SK-N-SH treated with all-trans-retinoic acid at 6 μM for 48 hours (cell line): ENCODE data around the gene DCPS.

Source experiments
- CSRNP3 ChIP-seq: fragments of 250-450 bp; sonication (Bioruptor Pico); IDR thresholded peaks from 2 replicates; pipeline ENCODE4 v1.5.1; 2021; ENCODE audit warnings: mild to moderate bottlenecking, moderate library complexity
- ESRRG ChIP-seq: fragments of 250-450 bp; sonication (Bioruptor Pico); IDR thresholded peaks from 2 replicates; pipeline ENCODE4 v1.6.1; 2021; ENCODE audit warnings: mild to moderate bottlenecking
- OSR1 ChIP-seq: fragments of 250-450 bp; sonication (Bioruptor Pico); IDR thresholded peaks from 2 replicates; pipeline ENCODE4 v1.8.0; 2022; ENCODE audit warnings: moderate library complexity, mild to moderate bottlenecking, inconsistent platforms
- PPARA ChIP-seq: fragments of 250-450 bp; sonication (Bioruptor Pico); IDR thresholded peaks from 2 replicates; pipeline ENCODE4 v1.5.0; 2020; ENCODE audit warnings: mild to moderate bottlenecking, borderline replicate concordance
- RARB ChIP-seq: fragments of 250-450 bp; sonication (Bioruptor Pico); IDR thresholded peaks from 2 replicates; pipeline ENCODE4 v1.8.0; 2021; ENCODE audit warnings: mild to moderate bottlenecking, moderate library complexity
- TCF4 ChIP-seq: fragments of 250-450 bp; sonication (Bioruptor Pico); IDR thresholded peaks from 2 replicates; pipeline ENCODE4 v1.8.0; 2021; ENCODE audit warnings: mild to moderate bottlenecking, moderate library complexity, borderline replicate concordance
- TOX ChIP-seq: fragments of 250-450 bp; sonication (Bioruptor Pico); IDR thresholded peaks from 2 replicates; pipeline ENCODE4 v1.8.0; 2021; ENCODE audit warnings: mild to moderate bottlenecking, moderate library complexity, borderline replicate concordance
- ZC3H10 ChIP-seq: fragments of 250-450 bp; sonication (Bioruptor Pico); IDR thresholded peaks from 2 replicates; pipeline ENCODE4 v1.5.1; 2021; ENCODE audit warnings: mild to moderate bottlenecking, moderate library complexity
- ZFP3 ChIP-seq: fragments of 250-450 bp; sonication (Bioruptor Pico); IDR thresholded peaks from 2 replicates; pipeline ENCODE4 v1.5.0; 2020; ENCODE audit warnings: mild to moderate bottlenecking, moderate library complexity
- ZFP30 ChIP-seq: fragments of 450-650 bp; formaldehyde crosslinking; IDR thresholded peaks from 2 replicates; pipeline ENCODE4 v1.5.0; 2022; ENCODE audit warnings: mild to moderate bottlenecking, moderate library complexity
- ZNF8 ChIP-seq: fragments of 450-650 bp; formaldehyde crosslinking; IDR thresholded peaks from 2 replicates; pipeline ENCODE4 v1.5.0; 2020; ENCODE audit warnings: mild to moderate bottlenecking, moderate library complexity
- TF ChIP-seq, protein P1 (sequence below): fragments of 250-450 bp; sonication (Bioruptor Pico); IDR thresholded peaks from 2 replicates; pipeline ENCODE4 v1.8.0; 2021; ENCODE audit warnings: low read depth, mild to moderate bottlenecking, moderate library complexity, borderline replicate concordance
- TF ChIP-seq, protein P2 (sequence below): fragments of 250-450 bp; sonication (Bioruptor Pico); IDR thresholded peaks from 2 replicates; pipeline ENCODE4 v1.5.1; 2020; ENCODE audit warnings: low read depth, mild to moderate bottlenecking, moderate library complexity
- TF ChIP-seq, protein P3 (sequence below): fragments of 250-450 bp; sonication (Bioruptor Pico); IDR thresholded peaks from 2 replicates; pipeline ENCODE4 v1.8.0; 2020; ENCODE audit warnings: mild to moderate bottlenecking, moderate library complexity, borderline replicate concordance

GRCh38 chr11:126256216-126256615 is 47.6 kb upstream of the DCPS start:
- TF ChIP-seq PPARA = no peak
- no peak for TF ChIP-seq ZNF8 (CRISPR knock-in tag)
- no peak for TF ChIP-seq ZFP3 (CRISPR knock-in tag)
- TF ChIP-seq, protein P1, sequence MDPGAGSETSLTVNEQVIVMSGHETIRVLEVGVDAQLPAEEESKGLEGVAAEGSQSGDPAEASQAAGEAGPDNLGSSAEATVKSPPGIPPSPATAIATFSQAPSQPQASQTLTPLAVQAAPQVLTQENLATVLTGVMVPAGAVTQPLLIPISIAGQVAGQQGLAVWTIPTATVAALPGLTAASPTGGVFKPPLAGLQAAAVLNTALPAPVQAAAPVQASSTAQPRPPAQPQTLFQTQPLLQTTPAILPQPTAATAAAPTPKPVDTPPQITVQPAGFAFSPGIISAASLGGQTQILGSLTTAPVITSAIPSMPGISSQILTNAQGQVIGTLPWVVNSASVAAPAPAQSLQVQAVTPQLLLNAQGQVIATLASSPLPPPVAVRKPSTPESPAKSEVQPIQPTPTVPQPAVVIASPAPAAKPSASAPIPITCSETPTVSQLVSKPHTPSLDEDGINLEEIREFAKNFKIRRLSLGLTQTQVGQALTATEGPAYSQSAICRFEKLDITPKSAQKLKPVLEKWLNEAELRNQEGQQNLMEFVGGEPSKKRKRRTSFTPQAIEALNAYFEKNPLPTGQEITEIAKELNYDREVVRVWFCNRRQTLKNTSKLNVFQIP (CRISPR knock-in tag) = no peak
- TF ChIP-seq, protein P2, sequence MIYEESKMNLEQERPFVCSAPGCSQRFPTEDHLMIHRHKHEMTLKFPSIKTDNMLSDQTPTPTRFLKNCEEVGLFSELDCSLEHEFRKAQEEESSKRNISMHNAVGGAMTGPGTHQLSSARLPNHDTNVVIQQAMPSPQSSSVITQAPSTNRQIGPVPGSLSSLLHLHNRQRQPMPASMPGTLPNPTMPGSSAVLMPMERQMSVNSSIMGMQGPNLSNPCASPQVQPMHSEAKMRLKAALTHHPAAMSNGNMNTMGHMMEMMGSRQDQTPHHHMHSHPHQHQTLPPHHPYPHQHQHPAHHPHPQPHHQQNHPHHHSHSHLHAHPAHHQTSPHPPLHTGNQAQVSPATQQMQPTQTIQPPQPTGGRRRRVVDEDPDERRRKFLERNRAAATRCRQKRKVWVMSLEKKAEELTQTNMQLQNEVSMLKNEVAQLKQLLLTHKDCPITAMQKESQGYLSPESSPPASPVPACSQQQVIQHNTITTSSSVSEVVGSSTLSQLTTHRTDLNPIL (CRISPR knock-in tag) = no peak
- no peak for TF ChIP-seq ZFP30 (CRISPR knock-in tag)
- no peak for TF ChIP-seq TOX
- TF ChIP-seq, protein P3, sequence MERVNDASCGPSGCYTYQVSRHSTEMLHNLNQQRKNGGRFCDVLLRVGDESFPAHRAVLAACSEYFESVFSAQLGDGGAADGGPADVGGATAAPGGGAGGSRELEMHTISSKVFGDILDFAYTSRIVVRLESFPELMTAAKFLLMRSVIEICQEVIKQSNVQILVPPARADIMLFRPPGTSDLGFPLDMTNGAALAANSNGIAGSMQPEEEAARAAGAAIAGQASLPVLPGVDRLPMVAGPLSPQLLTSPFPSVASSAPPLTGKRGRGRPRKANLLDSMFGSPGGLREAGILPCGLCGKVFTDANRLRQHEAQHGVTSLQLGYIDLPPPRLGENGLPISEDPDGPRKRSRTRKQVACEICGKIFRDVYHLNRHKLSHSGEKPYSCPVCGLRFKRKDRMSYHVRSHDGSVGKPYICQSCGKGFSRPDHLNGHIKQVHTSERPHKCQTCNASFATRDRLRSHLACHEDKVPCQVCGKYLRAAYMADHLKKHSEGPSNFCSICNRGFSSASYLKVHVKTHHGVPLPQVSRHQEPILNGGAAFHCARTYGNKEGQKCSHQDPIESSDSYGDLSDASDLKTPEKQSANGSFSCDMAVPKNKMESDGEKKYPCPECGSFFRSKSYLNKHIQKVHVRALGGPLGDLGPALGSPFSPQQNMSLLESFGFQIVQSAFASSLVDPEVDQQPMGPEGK (CRISPR knock-in tag) = no peak
- no peak for TF ChIP-seq OSR1 (CRISPR knock-in tag)
- no peak for TF ChIP-seq RARB (CRISPR knock-in tag)
- no peak for TF ChIP-seq CSRNP3 (CRISPR knock-in tag)
- TF ChIP-seq TCF4 (CRISPR knock-in tag) = no peak
- no peak for TF ChIP-seq ESRRG
- TF ChIP-seq ZC3H10 (CRISPR knock-in tag) = no peak
